ENCODE data around the gene SLC26A3.
A peak's percentile ranks its signal among the peaks of the same experiment; 100 is the strongest.

The SLC26A3 gene

GRCh38 chr7:107783648-107784047, 19.4 kb downstream of the SLC26A3 start:
- H3K4me1 ChIP-seq (ENCODE audit: control extremely low read depth in 1 of 4, control insufficient read depth in 4 of 4, insufficient read depth in 4 of 4, low read length in 3 of 4): no peaks in the 10 kb centered on the region
- H3K4me3 ChIP-seq (ENCODE audit: control insufficient read depth in 1 of 7, extremely low read depth in 1 of 7, insufficient read depth in 4 of 7, low read depth in 2 of 7, low read length in 6 of 7): no peak overlapping the region
- H3K36me3 ChIP-seq (ENCODE audit: control insufficient read depth in 4 of 4, insufficient read depth in 4 of 4, low read length in 3 of 4): no peaks in the 10 kb centered on the region
- ChIA-PET POLR2A (no interaction called here), CTCF (no interaction called here)
- no peak for DNase-seq
- no peaks in the 10 kb centered on the region for H3K9me3 ChIP-seq (ENCODE audit: control extremely low read depth in 1 of 5, control insufficient read depth in 4 of 5, insufficient read depth in 2 of 5, low read depth in 1 of 5, low read length in 4 of 5)
- H3K27ac ChIP-seq (ENCODE audit: insufficient read depth in 1 of 2, low read depth in 1 of 2, low read length in 2 of 2, poor library complexity in 1 of 2, severe bottlenecking in 2 of 2): no peak overlapping the region
- no CpG with 5 or more reads among the region's 1 CpG for WGBS (ENCODE audit: insufficient coverage)
- H3K27me3 ChIP-seq (replicated peaks in 2 of 5; ENCODE audit: control insufficient read depth in 4 of 5, insufficient read depth in 5 of 5, low read length in 4 of 5): no peaks in the 10 kb centered on the region

DNA sequence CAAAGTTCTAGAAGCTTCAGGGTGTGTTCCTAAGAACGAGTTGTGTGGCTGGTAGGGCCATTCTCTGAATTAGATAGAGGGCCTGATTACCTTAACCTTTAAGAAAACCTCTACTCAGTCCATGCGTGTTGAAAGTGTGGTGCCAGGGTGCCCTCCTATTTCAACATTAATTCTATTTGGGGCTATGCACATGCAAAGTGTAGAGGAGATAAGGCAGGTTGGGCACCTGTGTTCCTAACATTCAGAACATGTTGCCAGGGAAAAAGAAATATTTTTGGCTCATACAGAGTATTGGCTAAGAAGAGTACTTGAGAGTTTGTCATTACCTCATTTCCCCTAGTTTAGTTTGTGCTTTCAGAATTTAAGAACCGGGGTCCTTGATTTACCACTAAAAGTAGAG, 20.6 kb downstream of the SLC26A3 start:
- Histone ChIP-seq H3K4me1 (ENCODE audit: control extremely low read depth in 1 of 4, control insufficient read depth in 4 of 4, insufficient read depth in 4 of 4, low read length in 3 of 4) (no peaks in the 10 kb centered on the region), H3K27ac (ENCODE audit: insufficient read depth in 1 of 2, low read depth in 1 of 2, low read length in 2 of 2, poor library complexity in 1 of 2, severe bottlenecking in 2 of 2) (no peak overlapping the region)
- CTCF ChIA-PET: interaction anchor here (1.1 kb wide), 1 partner anchor 34 kb away, joined by 3 read pairs; no protein-coding TSS in a partner anchor

DNA sequence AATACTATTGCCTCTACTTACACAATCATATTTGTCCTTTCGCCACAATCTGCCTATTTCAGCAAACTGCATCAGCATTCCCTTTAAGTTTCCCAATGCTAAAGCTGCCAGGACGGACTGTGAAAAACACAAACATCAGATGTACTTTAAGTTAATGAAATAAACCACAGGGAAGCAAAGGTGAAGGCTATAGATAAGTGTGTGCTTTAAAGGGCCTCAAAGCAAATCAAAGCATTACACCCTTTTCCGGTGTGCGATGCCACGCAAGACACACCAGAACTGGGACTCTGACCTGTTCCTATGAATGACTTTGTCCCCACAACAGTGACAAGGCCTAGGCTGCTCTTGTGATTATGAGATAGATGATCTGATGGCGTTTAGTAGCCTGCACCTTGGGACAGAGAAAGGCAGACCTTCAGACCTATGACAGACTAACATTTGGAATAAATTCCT, 23.4 kb downstream of the SLC26A3 start:
- H3K4me3 ChIP-seq (ENCODE audit: control insufficient read depth in 1 of 7, extremely low read depth in 1 of 7, insufficient read depth in 4 of 7, low read depth in 2 of 7, low read length in 6 of 7): no peak overlapping the region
- peak in 2 of 3 donors; percentile 1 to 40 for DNase-seq
- H3K4me1 ChIP-seq (ENCODE audit: control extremely low read depth in 1 of 4, control insufficient read depth in 4 of 4, insufficient read depth in 4 of 4, low read length in 3 of 4): no peaks in the 10 kb centered on the region
- H3K9me3 ChIP-seq (ENCODE audit: control extremely low read depth in 1 of 5, control insufficient read depth in 4 of 5, insufficient read depth in 2 of 5, low read depth in 1 of 5, low read length in 4 of 5): no peaks in the 10 kb centered on the region
- CTCF ChIA-PET: no interaction called here
- no peaks in the 10 kb centered on the region for H3K36me3 ChIP-seq (ENCODE audit: control insufficient read depth in 4 of 4, insufficient read depth in 4 of 4, low read length in 3 of 4)
- H3K27ac ChIP-seq (ENCODE audit: insufficient read depth in 1 of 2, low read depth in 1 of 2, low read length in 2 of 2, poor library complexity in 1 of 2, severe bottlenecking in 2 of 2): no peak overlapping the region
- POLR2A ChIA-PET: no interaction called here
- 80% methylated on average over 3 of the region's 6 CpGs for WGBS (ENCODE audit: insufficient coverage)
- H3K27me3 ChIP-seq (replicated peaks in 2 of 5; ENCODE audit: control insufficient read depth in 4 of 5, insufficient read depth in 5 of 5, low read length in 4 of 5): no peaks in the 10 kb centered on the region

More for the DNA sequence above, 20.6 kb downstream of the SLC26A3 start:
- no peak for DNase-seq
- POLR2A ChIA-PET: no interaction called here
- Histone ChIP-seq H3K9me3 (ENCODE audit: control extremely low read depth in 1 of 5, control insufficient read depth in 4 of 5, insufficient read depth in 2 of 5, low read depth in 1 of 5, low read length in 4 of 5) (no peaks in the 10 kb centered on the region), H3K4me3 (ENCODE audit: control insufficient read depth in 1 of 7, extremely low read depth in 1 of 7, insufficient read depth in 4 of 7, low read depth in 2 of 7, low read length in 6 of 7) (no peak overlapping the region), H3K27me3 (replicated peaks in 2 of 5; ENCODE audit: control insufficient read depth in 4 of 5, insufficient read depth in 5 of 5, low read length in 4 of 5) (no peaks in the 10 kb centered on the region), H3K36me3 (ENCODE audit: control insufficient read depth in 4 of 4, insufficient read depth in 4 of 4, low read length in 3 of 4) (no peaks in the 10 kb centered on the region)
- WGBS (ENCODE audit: insufficient coverage): no CpG with 5 or more reads among the region's 3 CpGs

- Histone ChIP-seq H3K27me3 (replicated peaks in 2 of 5; ENCODE audit: control insufficient read depth in 4 of 5, insufficient read depth in 5 of 5, low read length in 4 of 5) (no peaks in the 10 kb centered on the region), H3K4me1 (ENCODE audit: control extremely low read depth in 1 of 4, control insufficient read depth in 4 of 4, insufficient read depth in 4 of 4, low read length in 3 of 4) (no peaks in the 10 kb centered on the region), H3K36me3 (ENCODE audit: control insufficient read depth in 4 of 4, insufficient read depth in 4 of 4, low read length in 3 of 4) (no peaks in the 10 kb centered on the region), H3K4me3 (ENCODE audit: control insufficient read depth in 1 of 7, extremely low read depth in 1 of 7, insufficient read depth in 4 of 7, low read depth in 2 of 7, low read length in 6 of 7) (no peak overlapping the region), H3K9me3 (ENCODE audit: control extremely low read depth in 1 of 5, control insufficient read depth in 4 of 5, insufficient read depth in 2 of 5, low read depth in 1 of 5, low read length in 4 of 5) (no peaks in the 10 kb centered on the region), H3K27ac (ENCODE audit: insufficient read depth in 1 of 2, low read depth in 1 of 2, low read length in 2 of 2, poor library complexity in 1 of 2, severe bottlenecking in 2 of 2) (no peak overlapping the region)
- POLR2A ChIA-PET: no interaction called here
- DNase-seq: no peak
- WGBS (ENCODE audit: insufficient coverage): no CpG with 5 or more reads among the region's 4 CpGs
- CTCF ChIA-PET: no interaction called here
These were observed 24.7 kb downstream of the SLC26A3 start for GRCh38 chr7:107778283-107778682.

- no peak for DNase-seq
- ChIA-PET POLR2A (no interaction called here), CTCF (no interaction called here)
- 100% methylated on average over 1 of the region's 3 CpGs for WGBS (ENCODE audit: insufficient coverage)
- H3K4me3 ChIP-seq (ENCODE audit: control insufficient read depth in 1 of 7, extremely low read depth in 1 of 7, insufficient read depth in 4 of 7, low read depth in 2 of 7, low read length in 6 of 7): no peak overlapping the region
- no peaks in the 10 kb centered on the region for H3K4me1 ChIP-seq (ENCODE audit: control extremely low read depth in 1 of 4, control insufficient read depth in 4 of 4, insufficient read depth in 4 of 4, low read length in 3 of 4)
- no peaks in the 10 kb centered on the region for H3K27me3 ChIP-seq (replicated peaks in 2 of 5; ENCODE audit: control insufficient read depth in 4 of 5, insufficient read depth in 5 of 5, low read length in 4 of 5)
- no peak overlapping the region for H3K27ac ChIP-seq (ENCODE audit: insufficient read depth in 1 of 2, low read depth in 1 of 2, low read length in 2 of 2, poor library complexity in 1 of 2, severe bottlenecking in 2 of 2)
- no peaks in the 10 kb centered on the region for H3K36me3 ChIP-seq (ENCODE audit: control insufficient read depth in 4 of 4, insufficient read depth in 4 of 4, low read length in 3 of 4)
- H3K9me3 ChIP-seq (ENCODE audit: control extremely low read depth in 1 of 5, control insufficient read depth in 4 of 5, insufficient read depth in 2 of 5, low read depth in 1 of 5, low read length in 4 of 5): no peaks in the 10 kb centered on the region
These were observed 25.3 kb downstream of the SLC26A3 start for GRCh38 chr7:107777702-107778101.

DNA sequence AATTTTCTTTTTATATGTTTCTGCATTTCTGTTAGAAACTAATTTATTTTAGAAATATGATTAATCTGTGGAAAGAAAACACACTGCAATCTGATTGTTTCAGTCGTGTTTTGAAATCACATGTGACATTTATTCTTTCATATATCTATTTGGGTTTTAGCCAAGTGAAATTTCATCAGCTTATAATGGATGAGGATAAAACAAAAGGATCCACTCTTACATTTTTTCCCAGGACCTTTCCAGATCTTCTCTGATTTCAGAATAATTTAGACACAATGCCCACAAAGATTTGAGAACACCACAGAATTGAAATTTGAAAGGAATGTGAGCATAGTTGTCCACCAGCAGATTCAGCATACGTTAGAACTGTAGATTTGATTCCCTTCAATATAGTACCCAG, 30.0 kb downstream of the SLC26A3 start:
- Histone ChIP-seq H3K27me3 (replicated peaks in 2 of 5; ENCODE audit: control insufficient read depth in 4 of 5, insufficient read depth in 5 of 5, low read length in 4 of 5) (no peaks in the 10 kb centered on the region), H3K27ac (ENCODE audit: insufficient read depth in 1 of 2, low read depth in 1 of 2, low read length in 2 of 2, poor library complexity in 1 of 2, severe bottlenecking in 2 of 2) (no peak overlapping the region), H3K4me3 (ENCODE audit: control insufficient read depth in 1 of 7, extremely low read depth in 1 of 7, insufficient read depth in 4 of 7, low read depth in 2 of 7, low read length in 6 of 7) (no peak overlapping the region), H3K36me3 (ENCODE audit: control insufficient read depth in 4 of 4, insufficient read depth in 4 of 4, low read length in 3 of 4) (no peaks in the 10 kb centered on the region), H3K9me3 (ENCODE audit: control extremely low read depth in 1 of 5, control insufficient read depth in 4 of 5, insufficient read depth in 2 of 5, low read depth in 1 of 5, low read length in 4 of 5) (no peaks in the 10 kb centered on the region), H3K4me1 (ENCODE audit: control extremely low read depth in 1 of 4, control insufficient read depth in 4 of 4, insufficient read depth in 4 of 4, low read length in 3 of 4) (no peaks in the 10 kb centered on the region)
- ChIA-PET CTCF (interaction anchor here (1.4 kb wide), 1 partner anchor 29 kb away, joined by 4 read pairs; the partner anchor contains the start of gene CBLL1), POLR2A (no interaction called here)
- DNase-seq: no peak
- WGBS (ENCODE audit: insufficient coverage): no CpG with 5 or more reads among the region's 2 CpGs

DNA sequence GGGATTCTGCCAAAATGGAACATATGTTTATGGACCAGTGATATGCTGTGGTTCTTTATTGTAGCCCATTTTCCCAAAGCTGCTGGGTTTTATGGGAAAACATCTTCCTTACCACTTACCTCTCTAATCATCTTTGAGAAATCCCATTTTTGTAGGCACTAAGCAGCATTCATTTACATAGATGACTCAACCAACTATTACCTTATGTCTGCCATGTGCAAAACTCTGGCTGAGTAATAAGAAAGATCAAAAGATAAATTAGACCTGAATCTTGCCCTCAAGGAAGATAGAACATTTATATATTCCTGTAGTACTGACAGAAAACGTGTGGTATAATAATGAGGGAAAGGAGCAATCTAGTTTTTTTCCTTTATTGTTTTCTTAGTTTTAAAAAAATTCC, 34.8 kb downstream of the SLC26A3 start:
- whole genome bisulfite sequencing (ENCODE audit: insufficient coverage): 80% methylated on average over 1 of the region's 1 CpG
- POLR2A ChIA-PET: no interaction called here
- no peaks in the 10 kb centered on the region for H3K36me3 ChIP-seq (ENCODE audit: control insufficient read depth in 4 of 4, insufficient read depth in 4 of 4, low read length in 3 of 4)
- H3K27me3 ChIP-seq (replicated peaks in 2 of 5; ENCODE audit: control insufficient read depth in 4 of 5, insufficient read depth in 5 of 5, low read length in 4 of 5): no peaks in the 10 kb centered on the region
- CTCF ChIA-PET: interaction anchor here (1.2 kb wide), 1 partner anchor 305 kb away, joined by 4 read pairs; no protein-coding TSS in a partner anchor
- H3K27ac ChIP-seq (ENCODE audit: insufficient read depth in 1 of 2, low read depth in 1 of 2, low read length in 2 of 2, poor library complexity in 1 of 2, severe bottlenecking in 2 of 2): no peak overlapping the region
- DNase-seq: no peak
- no peaks in the 10 kb centered on the region for H3K4me1 ChIP-seq (ENCODE audit: control extremely low read depth in 1 of 4, control insufficient read depth in 4 of 4, insufficient read depth in 4 of 4, low read length in 3 of 4)
- H3K9me3 ChIP-seq (ENCODE audit: control extremely low read depth in 1 of 5, control insufficient read depth in 4 of 5, insufficient read depth in 2 of 5, low read depth in 1 of 5, low read length in 4 of 5): no peaks in the 10 kb centered on the region
- H3K4me3 ChIP-seq (ENCODE audit: control insufficient read depth in 1 of 7, extremely low read depth in 1 of 7, insufficient read depth in 4 of 7, low read depth in 2 of 7, low read length in 6 of 7): no peak overlapping the region
